GM21825 (cell line): ENCODE measurements around the gene PWP2.
"Not testable (repeated sequence)": the region's sequence is repeated elsewhere in the genome, so short reads cannot be mapped to it uniquely, and the experiment has no call there.

ENCODE experiments used
- ATAC-seq: cut with Tn5 transposase; IDR thresholded peaks from one replicate; pipeline ENCODE4 v1.9.1; 2021; ENCODE audit warnings: mild to moderate bottlenecking, moderate library complexity; ENCODE audit not compliant: unreplicated experiment

The PWP2 gene

GRCh38 chr21:44082648-44083440, 24.4 kb upstream of the PWP2 start:
- ATAC-seq = no peak

GRCh38 chr21:44083631-44084291, 23.4 kb upstream of the PWP2 start:
- ATAC-seq = no peak

GRCh38 chr21:44084496-44085241, 22.5 kb upstream of the PWP2 start:
- ATAC-seq = no peak

GRCh38 chr21:44085491-44086321, 21.5 kb upstream of the PWP2 start:
- ATAC-seq = no peak

GRCh38 chr21:44086636-44087425, 20.4 kb upstream of the PWP2 start:
- ATAC-seq = no peak

GRCh38 chr21:44087426-44088400, 19.5 kb upstream of the PWP2 start:
- no peak for ATAC-seq

GRCh38 chr21:44088401-44088780, 18.8 kb upstream of the PWP2 start:
- no peak for ATAC-seq

- peak; percentile 65 for ATAC-seq
Observed at GRCh38 chr21:44089001-44089911, 17.9 kb upstream of the PWP2 start.

- no peak for ATAC-seq
Observed at GRCh38 chr21:44090325-44090724, 16.9 kb upstream of the PWP2 start.

GRCh38 chr21:44092211-44092610, 15.0 kb upstream of the PWP2 start:
- no peak for ATAC-seq

- ATAC-seq = no peak
Observed at GRCh38 chr21:44093761-44094160, 13.4 kb upstream of the PWP2 start.

GRCh38 chr21:44094832-44095231, 12.4 kb upstream of the PWP2 start:
- ATAC-seq = no peak

- not testable (repeated sequence) for ATAC-seq
Observed at GRCh38 chr21:44098507-44098906, 8.7 kb upstream of the PWP2 start.

GRCh38 chr21:44098964-44099363, 8.2 kb upstream of the PWP2 start:
- ATAC-seq = not testable (repeated sequence)

GRCh38 chr21:44107589-44107988, 390 bp downstream of the PWP2 start:
- ATAC-seq = peak; percentile 19

GRCh38 chr21:44113702-44114371, 6.6 kb downstream of the PWP2 start:
- ATAC-seq = not testable (repeated sequence)

GRCh38 chr21:44122131-44122530, 14.9 kb downstream of the PWP2 start:
- ATAC-seq = not testable (repeated sequence)
